Keratinocyte (primary cell): ENCODE data around the gene THEM4. TPM values are rescaled to one million over a fixed set of nuclear protein-coding genes. Genes with fewer than 3 reads are reported as not detected.
A peak's percentile ranks its signal among the peaks of the same experiment; 100 is the strongest.

ENCODE experiments used
- DNase-seq: peaks from one replicate; pipeline ENCODE4 v3.0.0-alpha.2; 2011; ENCODE audit warnings: low read depth, missing footprints, low spot score
- FAIRE-seq: peaks from 2 replicates; lab custom pipeline; 2011; peaks lifted over from hg19 to GRCh38; lab: Jason Lieb, UNC
- H2AFZ ChIP-seq: 2 replicates; pipeline ENCODE4 v1.6.0; 2012; ENCODE audit warnings: low read length, control low read depth, inconsistent platforms; ENCODE audit not compliant: control insufficient read depth
- H3K27ac ChIP-seq: 2 replicates; pipeline ENCODE4 v1.5.1; 2011; ENCODE audit warnings: low read length; ENCODE audit not compliant: control insufficient read depth, insufficient read depth
- H3K27me3 ChIP-seq: 3 replicates; pipeline ENCODE4 v1.6.0; 2011; ENCODE audit warnings: low read length; ENCODE audit not compliant: control insufficient read depth, insufficient read depth; ENCODE audit errors: extremely low read depth
- H3K36me3 ChIP-seq, 2 experiments: 2 replicates in 1 of 2; 3 replicates in 1 of 2; pipeline ENCODE4 v1.5.1; 2011; ENCODE audit warnings: low read length in 2 of 2, mild to moderate bottlenecking in 1 of 2; ENCODE audit not compliant: control insufficient read depth in 2 of 2, insufficient read depth in 2 of 2; ENCODE audit errors: extremely low read depth in 1 of 2
- H3K4me1 ChIP-seq: 3 replicates; pipeline ENCODE4 v1.5.1; 2011; ENCODE audit warnings: low read length; ENCODE audit not compliant: control insufficient read depth, insufficient read depth; ENCODE audit errors: extremely low read depth
- H3K4me2 ChIP-seq: 3 replicates; pipeline ENCODE4 v1.6.0; 2011; ENCODE audit warnings: low read depth, low read length; ENCODE audit not compliant: control insufficient read depth, insufficient read depth; ENCODE audit errors: extremely low read depth
- H3K4me3 ChIP-seq, 3 experiments: fragments of 200-600 bp in 1 of 3; sonication (generic) in 1 of 3; 2 replicates in 2 of 3; 3 replicates in 1 of 3; pipeline ENCODE4 v1.5.1; 2011 to 2016; ENCODE audit warnings: low read length in 3 of 3, mild to moderate bottlenecking in 3 of 3, control low read depth in 2 of 3, inconsistent platforms in 1 of 3, low read depth in 1 of 3, mixed read lengths in 1 of 3, mixed run types in 1 of 3, moderate library complexity in 1 of 3; ENCODE audit not compliant: control insufficient read depth in 2 of 3, insufficient read depth in 2 of 3; ENCODE audit errors: extremely low read depth in 1 of 3
- H3K79me2 ChIP-seq: 2 replicates; pipeline ENCODE4 v1.6.0; 2012; ENCODE audit warnings: low read length; ENCODE audit not compliant: control insufficient read depth, insufficient read depth
- H3K9ac ChIP-seq: 3 replicates; pipeline ENCODE4 v1.6.0; 2011; ENCODE audit warnings: low read length; ENCODE audit not compliant: control insufficient read depth, insufficient read depth; ENCODE audit errors: extremely low read depth
- H3K9me1 ChIP-seq: 3 replicates; pipeline ENCODE4 v1.6.0; 2011; ENCODE audit warnings: low read length; ENCODE audit not compliant: control insufficient read depth, insufficient read depth; ENCODE audit errors: extremely low read depth
- H3K9me3 ChIP-seq: 2 replicates; pipeline ENCODE4 v1.5.1; 2012; ENCODE audit warnings: low read depth, low read length; ENCODE audit not compliant: control insufficient read depth
- H4K20me1 ChIP-seq: 3 replicates; pipeline ENCODE4 v1.6.0; 2011; ENCODE audit warnings: low read length; ENCODE audit not compliant: control insufficient read depth, insufficient read depth; ENCODE audit errors: extremely low read depth
- EZH2 ChIP-seq: IDR thresholded peaks from one replicate; pipeline ENCODE4 v1.6.1; 2012; ENCODE audit warnings: inconsistent platforms, mild to moderate bottlenecking, low read length, moderate library complexity
- dilution Hi-C: fragments of 300-500 bp; cut with MboI; formaldehyde crosslinking; loops from one replicate; pipeline ENCODE4 v1.7.0; 2020; ENCODE audit warnings: low sequenced_read_pairs; ENCODE audit not compliant: extremely low pct_ligation_motif_present
- polyA minus RNA-seq, 3 experiments: library from RNA; depleted of rRNA, polyadenylated mRNA; stranded (reverse); fragments of >200 nt; gene quantifications; 1 replicate in 1 of 3; 2 replicates in 1 of 3; 3 replicates in 1 of 3; pipeline ENCODE4 v1.2.3, GENCODE V29; 2011
- polyA plus RNA-seq, 5 experiments: library from polyadenylated mRNA; depleted of rRNA in 3 of 5; stranded (reverse) in 3 of 5; stranded (forward) in 1 of 5; unstranded in 1 of 5; fragments of >200 nt; gene quantifications; 1 replicate in 1 of 5; 2 replicates in 3 of 5; 3 replicates in 1 of 5; pipeline versions ENCODE4 v1.2.1 to v1.2.3, GENCODE V29; 2011 to 2012; ENCODE audit warnings: missing spikeins in 2 of 5, low read depth in 1 of 5, low replicate concordance in 1 of 5
- TF ChIP-seq, protein P1 (sequence below), 3 experiments: IDR thresholded peaks in 1 of 3; conservative IDR thresholded peaks in 1 of 3; optimal IDR thresholded peaks in 1 of 3; 2 replicates in 2 of 3; 3 replicates in 1 of 3; pipeline versions ENCODE3 to v1.5.1; 2011; ENCODE audit warnings: low read length in 3 of 3, mild to moderate bottlenecking in 3 of 3, moderate library complexity in 2 of 3, control low read depth in 1 of 3, inconsistent platforms in 1 of 3; ENCODE audit not compliant: insufficient read depth in 2 of 3; ENCODE audit errors: extremely low read depth in 1 of 3

The THEM4 gene
- polyA plus RNA-seq = 20.1 to 23.3 TPM (median 20.2 TPM) in 3 replicates
- 3.7 TPM for polyA plus RNA-seq (2011; ENCODE audit: low read depth)
- 17.6 and 25.3 TPM in 2 replicates for polyA plus RNA-seq (2011; cell fraction: cytosol; rRNA removed)
- polyA plus RNA-seq (2011; cell fraction: nucleus; rRNA removed) = 23.2 and 24.9 TPM in 2 replicates
- 5.7 and 11.2 TPM in 2 replicates for polyA plus RNA-seq (2012; ENCODE audit: low replicate concordance)
- polyA minus RNA-seq = 4.5 to 17.6 TPM (median 12.3 TPM) in 3 replicates
- polyA minus RNA-seq (2011; cell fraction: cytosol; rRNA and poly(A)+ RNA removed) = 6.7 TPM
- 7.1 and 15.5 TPM in 2 replicates for polyA minus RNA-seq (2011; cell fraction: nucleus; rRNA and poly(A)+ RNA removed)

DNA sequence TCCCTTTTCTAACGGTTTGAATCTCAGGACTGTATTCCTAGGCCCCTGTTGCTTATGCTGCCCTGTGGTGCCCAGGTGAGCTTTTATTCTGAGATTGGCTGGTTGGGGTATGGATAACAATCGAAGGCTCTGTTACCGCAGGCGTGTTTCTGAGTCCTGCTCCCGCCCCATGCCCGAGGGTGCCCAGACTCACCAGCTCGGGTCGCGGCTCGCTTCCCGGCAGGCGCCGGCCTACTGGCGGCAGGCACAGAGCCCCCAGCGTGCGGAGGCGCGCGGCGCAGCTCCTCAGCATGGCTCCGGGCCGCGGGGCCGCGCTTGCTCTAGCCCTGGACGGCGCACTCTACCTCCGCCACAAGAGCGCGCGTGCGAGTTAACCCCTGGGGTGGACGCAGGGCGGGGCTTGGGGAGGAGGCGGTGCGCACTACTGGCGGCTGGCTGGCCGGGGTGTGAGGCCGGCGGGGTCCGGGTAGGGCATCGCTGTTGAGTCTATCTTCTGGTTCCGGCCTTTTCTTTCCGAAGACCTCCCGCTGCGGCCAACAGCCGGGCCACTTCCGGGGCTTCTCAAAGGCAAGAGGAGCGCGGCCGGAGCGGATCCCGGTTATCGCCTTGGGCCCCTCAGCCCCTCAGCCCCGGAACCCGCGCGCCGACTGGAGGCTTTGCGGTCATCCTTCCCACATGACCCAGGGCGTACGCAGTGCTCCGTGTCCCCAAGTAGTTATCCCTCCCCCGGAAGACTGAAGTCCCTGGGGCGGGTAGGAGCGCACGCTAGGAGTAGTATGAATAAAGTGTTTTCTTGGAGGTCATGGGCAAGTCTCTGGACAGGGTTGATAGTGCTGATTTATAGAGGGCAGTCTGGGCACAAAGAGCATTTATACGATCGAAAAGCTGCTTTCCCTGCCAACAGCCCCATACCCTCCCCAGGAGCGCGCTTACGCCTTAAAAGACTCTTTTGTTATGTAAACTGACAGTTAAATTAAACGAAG is at the start of gene THEM4:
Gene THEM4, minus strand, starts transcription at position 345 of the 983 bp plus-strand sequence. Its CDS starts 53 bp downstream, at position 292.
- no peak for FAIRE-seq

DNA sequence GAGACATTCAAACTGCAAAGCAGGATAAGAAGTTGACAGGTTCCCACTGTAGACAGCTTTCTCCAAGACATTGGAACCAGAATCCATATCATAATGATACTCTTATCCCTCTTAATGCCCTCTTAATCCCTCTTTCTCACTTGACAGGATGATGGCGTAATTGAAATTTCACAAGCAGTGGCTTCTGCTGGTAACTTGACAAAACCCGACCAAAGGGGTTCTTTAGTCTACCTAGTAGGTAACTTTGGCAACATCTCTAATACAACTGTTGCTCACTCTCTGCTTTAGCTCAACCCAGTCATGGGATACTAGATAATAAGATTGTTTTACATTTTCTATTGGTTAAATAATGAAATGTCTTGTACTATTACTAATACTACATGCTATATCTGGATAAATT is 49.6 kb upstream of the THEM4 start:
- FAIRE-seq = no peak
- Histone ChIP-seq H3K9me3 (no peaks in the 10 kb centered on the region), H3K36me3 (no peaks in the 10 kb centered on the region), H3K27me3 (no peaks in the 10 kb centered on the region), H3K27ac (no peak overlapping the region), H2AFZ (no peak overlapping the region), H3K4me3 (no peak overlapping the region), H4K20me1 (no peaks in the 10 kb centered on the region), H3K9ac (no peak overlapping the region), H3K9me1 (no peaks in the 10 kb centered on the region), H3K4me1 (peaks cover 12% of the 10 kb centered on the region), H3K79me2 (no peaks in the 10 kb centered on the region), H3K4me2 (no peak overlapping the region)
- no peak for DNase-seq
- dilution Hi-C loops = no loop called here
- no peak for TF ChIP-seq EZH2
- TF ChIP-seq, protein P1, sequence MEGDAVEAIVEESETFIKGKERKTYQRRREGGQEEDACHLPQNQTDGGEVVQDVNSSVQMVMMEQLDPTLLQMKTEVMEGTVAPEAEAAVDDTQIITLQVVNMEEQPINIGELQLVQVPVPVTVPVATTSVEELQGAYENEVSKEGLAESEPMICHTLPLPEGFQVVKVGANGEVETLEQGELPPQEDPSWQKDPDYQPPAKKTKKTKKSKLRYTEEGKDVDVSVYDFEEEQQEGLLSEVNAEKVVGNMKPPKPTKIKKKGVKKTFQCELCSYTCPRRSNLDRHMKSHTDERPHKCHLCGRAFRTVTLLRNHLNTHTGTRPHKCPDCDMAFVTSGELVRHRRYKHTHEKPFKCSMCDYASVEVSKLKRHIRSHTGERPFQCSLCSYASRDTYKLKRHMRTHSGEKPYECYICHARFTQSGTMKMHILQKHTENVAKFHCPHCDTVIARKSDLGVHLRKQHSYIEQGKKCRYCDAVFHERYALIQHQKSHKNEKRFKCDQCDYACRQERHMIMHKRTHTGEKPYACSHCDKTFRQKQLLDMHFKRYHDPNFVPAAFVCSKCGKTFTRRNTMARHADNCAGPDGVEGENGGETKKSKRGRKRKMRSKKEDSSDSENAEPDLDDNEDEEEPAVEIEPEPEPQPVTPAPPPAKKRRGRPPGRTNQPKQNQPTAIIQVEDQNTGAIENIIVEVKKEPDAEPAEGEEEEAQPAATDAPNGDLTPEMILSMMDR (optimal IDR thresholded peaks at IDR 0.05 in 1 of 3, IDR thresholded peaks at IDR 0.05 in 1 of 3, conservative IDR thresholded peaks at IDR 0.05 in 1 of 3; ENCODE audit: extremely low read depth in 1 of 3, insufficient read depth in 2 of 3, low read length in 3 of 3) = no peak

More for the DNA sequence above, at the start of gene THEM4:
- Histone ChIP-seq H3K36me3 (peaks cover 0 to 2% of the 10 kb centered on the region in 2 experiments), H3K9me3 (peaks cover 6% of the 10 kb centered on the region), H2AFZ (peak within 1 kb of the TSS; percentile 90), H3K4me3 (peak within 1 kb of the TSS; percentile 56 to 91 (median 90)), H3K9ac (peak within 1 kb of the TSS; percentile 94), H3K79me2 (peaks cover 6% of the 10 kb centered on the region), H3K27ac (peak within 1 kb of the TSS; percentile 85), H3K27me3 (no peaks in the 10 kb centered on the region), H3K4me2 (peak within 1 kb of the TSS; percentile 97), H4K20me1 (no peaks in the 10 kb centered on the region), H3K9me1 (no peaks in the 10 kb centered on the region), H3K4me1 (peaks cover 10% of the 10 kb centered on the region)
- TF ChIP-seq, protein P1 (optimal IDR thresholded peaks at IDR 0.05 in 1 of 3, IDR thresholded peaks at IDR 0.05 in 1 of 3, conservative IDR thresholded peaks at IDR 0.05 in 1 of 3; ENCODE audit: extremely low read depth in 1 of 3, insufficient read depth in 2 of 3, low read length in 3 of 3) = peak in 2 of 3 experiments; percentile 16 to 61
- no peak for TF ChIP-seq EZH2
- dilution Hi-C loops = no loop called here
- DNase-seq = peak; percentile 66
